OCI-LY7 (cell line): Measurements from ENCODE around the gene MAP3K3. TPM values are rescaled to one million over a fixed set of nuclear protein-coding genes. Genes with fewer than 3 reads are reported as not detected.

Experiments used
- BruUV-seq: library from RNA; stranded (reverse); fragments of 400-500 nt; replicated peaks from 2 replicates; lab custom pipeline; 2021; lab: Mats Ljungman, UMichigan
- CTCF ChIA-PET: fragments of 300-600 bp; sonication (Branson Sonifier 250); formaldehyde crosslinking; loops from one replicate; lab custom pipeline; 2022; ENCODE audit warnings: antibody characterized with exemption; ENCODE audit not compliant: unreplicated experiment; lab: Charles Lee
- POLR2A ChIA-PET: fragments of 300-600 bp; sonication (Branson Sonifier 250); formaldehyde crosslinking; loops from one replicate; lab custom pipeline; 2022; ENCODE audit warnings: antibody characterized with exemption; lab: Charles Lee
- DNase-seq: peaks from one replicate; pipeline ENCODE4 v3.0.0-alpha.2; 2015; ENCODE audit warnings: low spot score
- H2AFZ ChIP-seq: fragments of 200-600 bp; sonication (generic), shearing (Covaris generic); 2 replicates; pipeline ENCODE4 v1.6.1; 2014; ENCODE audit warnings: mild to moderate bottlenecking, antibody characterized with exemption, low read length, moderate library complexity
- H3K27ac ChIP-seq: fragments of 200-600 bp; sonication (generic); 2 replicates; pipeline ENCODE4 v1.5.1; 2014; ENCODE audit warnings: mixed run types, low read depth, mild to moderate bottlenecking, moderate library complexity, low read length, inconsistent platforms; ENCODE audit not compliant: poor library complexity, severe bottlenecking
- H3K36me3 ChIP-seq: fragments of 200-600 bp; sonication (generic); 2 replicates; pipeline ENCODE4 v1.6.1; 2014; ENCODE audit warnings: mild to moderate bottlenecking, antibody characterized with exemption, low read length, moderate library complexity, mixed read lengths; ENCODE audit not compliant: insufficient read depth
- H3K4me1 ChIP-seq: fragments of 200-600 bp; sonication (generic); 2 replicates; pipeline ENCODE4 v1.5.1; 2014; ENCODE audit warnings: mild to moderate bottlenecking, low read length; ENCODE audit not compliant: insufficient read depth, poor library complexity, severe bottlenecking
- H3K4me2 ChIP-seq: fragments of 200-600 bp; sonication (generic); 2 replicates; pipeline ENCODE4 v1.6.1; 2014; ENCODE audit warnings: mild to moderate bottlenecking, low read length
- H3K4me3 ChIP-seq: fragments of 200-600 bp; sonication (generic); 2 replicates; pipeline ENCODE4 v1.5.1; 2014; ENCODE audit warnings: mild to moderate bottlenecking, low read depth, low read length; ENCODE audit not compliant: poor library complexity, severe bottlenecking
- H3K79me2 ChIP-seq: fragments of 200-600 bp; sonication (generic); 2 replicates; pipeline ENCODE4 v1.6.1; 2016; ENCODE audit warnings: low read depth, mild to moderate bottlenecking, low read length, moderate library complexity, mixed read lengths; ENCODE audit not compliant: insufficient read depth
- H3K9me2 ChIP-seq: fragments of 200-600 bp; sonication (generic); 2 replicates; pipeline ENCODE4 v1.6.1; 2016; ENCODE audit warnings: mild to moderate bottlenecking, low read length, mixed read lengths; ENCODE audit not compliant: insufficient read depth
- H3K9me3 ChIP-seq: fragments of 200-600 bp; sonication (generic); 2 replicates; pipeline ENCODE4 v1.6.1; 2014; ENCODE audit warnings: mild to moderate bottlenecking, mixed run types, low read length, mixed read lengths
- H4K20me1 ChIP-seq: fragments of 200-600 bp; sonication (generic); 2 replicates; pipeline ENCODE4 v1.6.1; 2014; ENCODE audit warnings: mild to moderate bottlenecking, antibody characterized with exemption, low read length, moderate library complexity, mixed read lengths; ENCODE audit not compliant: insufficient read depth
- EZH2phosphoT487 ChIP-seq: fragments of 200-600 bp; sonication (generic); IDR thresholded peaks from 2 replicates; pipeline ENCODE4 v1.6.1; 2018; ENCODE audit warnings: low read depth, borderline replicate concordance, mild to moderate bottlenecking, mixed run types, antibody characterized with exemption, low read length, moderate library complexity, mixed read lengths
- intact Hi-C: fragments of 100-400 bp; cut with micrococcal nuclease; formaldehyde crosslinking; loops from one replicate; pipeline ENCODE4 v1.10.0; 2022; ENCODE audit not compliant: unreplicated experiment
- total RNA-seq, 2 experiments: library from RNA; depleted of rRNA in 1 of 2; stranded (reverse); fragments of >200 nt in 1 of 2; shearing (Covaris generic) in 1 of 2; gene quantifications; 2 replicates each; pipeline ENCODE4 v1.2.3, GENCODE V29; 2014 to 2022
- TF ChIP-seq, protein P1 (sequence below): fragments of 200-600 bp; sonication (generic); conservative IDR thresholded peaks from 2 replicates; pipeline ENCODE4 v1.5.1; 2014; ENCODE audit warnings: mild to moderate bottlenecking, antibody characterized with exemption, low read length, moderate library complexity, mixed read lengths

MAP3K3 gene
- total RNA-seq, 2 experiments from 2014 or later, result 26.0 to 29.0 TPM

DNA sequence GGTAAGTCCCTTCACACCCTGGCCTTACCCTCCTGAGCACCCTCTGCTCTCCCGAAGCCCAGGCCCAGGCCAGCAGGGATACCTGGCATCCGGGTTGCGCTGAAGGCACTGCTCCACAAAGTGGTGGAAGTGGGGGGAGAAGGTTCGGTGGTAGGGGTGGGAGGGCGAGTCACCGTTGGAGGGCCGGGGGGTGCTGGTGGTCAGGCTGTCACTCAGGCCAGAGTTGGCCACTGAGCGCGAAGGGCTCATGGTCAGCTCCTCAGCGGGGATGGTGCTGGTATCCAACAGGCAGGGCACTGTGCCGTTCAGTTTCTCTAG is 82.0 kb downstream of the MAP3K3 start:
- no peaks in the 10 kb centered on the region for H3K9me3 ChIP-seq
- peaks cover 29% of the 10 kb centered on the region for H3K79me2 ChIP-seq
- H2AFZ ChIP-seq, result no peak overlapping the region
- no peaks in the 10 kb centered on the region for H3K9me2 ChIP-seq
- H3K4me1 ChIP-seq, result peaks cover 65% of the 10 kb centered on the region
- ChIA-PET CTCF (no interaction called here), POLR2A (no interaction called here)
- H3K36me3 ChIP-seq, result peaks cover 62% of the 10 kb centered on the region
- intact Hi-C loops, result no loop called here
- no peak for DNase-seq
- BruUV-seq, result no TSS peak
- TF ChIP-seq, protein P1, sequence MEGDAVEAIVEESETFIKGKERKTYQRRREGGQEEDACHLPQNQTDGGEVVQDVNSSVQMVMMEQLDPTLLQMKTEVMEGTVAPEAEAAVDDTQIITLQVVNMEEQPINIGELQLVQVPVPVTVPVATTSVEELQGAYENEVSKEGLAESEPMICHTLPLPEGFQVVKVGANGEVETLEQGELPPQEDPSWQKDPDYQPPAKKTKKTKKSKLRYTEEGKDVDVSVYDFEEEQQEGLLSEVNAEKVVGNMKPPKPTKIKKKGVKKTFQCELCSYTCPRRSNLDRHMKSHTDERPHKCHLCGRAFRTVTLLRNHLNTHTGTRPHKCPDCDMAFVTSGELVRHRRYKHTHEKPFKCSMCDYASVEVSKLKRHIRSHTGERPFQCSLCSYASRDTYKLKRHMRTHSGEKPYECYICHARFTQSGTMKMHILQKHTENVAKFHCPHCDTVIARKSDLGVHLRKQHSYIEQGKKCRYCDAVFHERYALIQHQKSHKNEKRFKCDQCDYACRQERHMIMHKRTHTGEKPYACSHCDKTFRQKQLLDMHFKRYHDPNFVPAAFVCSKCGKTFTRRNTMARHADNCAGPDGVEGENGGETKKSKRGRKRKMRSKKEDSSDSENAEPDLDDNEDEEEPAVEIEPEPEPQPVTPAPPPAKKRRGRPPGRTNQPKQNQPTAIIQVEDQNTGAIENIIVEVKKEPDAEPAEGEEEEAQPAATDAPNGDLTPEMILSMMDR, result no peak
- H3K4me2 ChIP-seq, result peak overlapping the region; percentile 98; the same call in 1 of the 2 replicates
- no peak overlapping the region for H3K4me3 ChIP-seq
- no peak overlapping the region for H3K27ac ChIP-seq
- H4K20me1 ChIP-seq, result 0 out of 2 replicates have a peak, but pooled peaks cover 6% of the 10 kb centered on the region

DNA sequence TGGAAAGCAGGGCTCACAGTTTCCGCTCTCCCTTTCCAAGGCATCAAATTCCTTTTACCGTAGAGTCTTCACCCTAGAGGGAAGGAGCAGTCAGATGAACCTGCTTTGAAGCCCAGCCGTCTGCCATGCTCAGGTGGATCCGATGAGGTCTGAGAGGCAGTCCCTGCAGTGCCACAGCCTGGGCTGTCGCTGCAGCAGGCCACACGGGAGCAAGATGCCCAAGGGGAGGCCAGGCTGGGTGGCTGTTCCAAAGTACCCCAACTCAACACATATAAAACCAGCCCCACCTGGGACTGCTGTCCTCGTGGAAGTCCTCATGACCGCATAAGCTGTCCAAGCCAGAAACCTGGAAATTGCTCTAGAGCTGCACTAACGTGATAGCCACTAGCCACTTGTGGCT is 82.6 kb downstream of the MAP3K3 start:
- Histone ChIP-seq H3K9me3 (no peaks in the 10 kb centered on the region), H3K4me2 (peak overlapping the region; percentile 59), H3K27ac (peak overlapping the region; percentile 56), H3K4me1 (peaks cover 65% of the 10 kb centered on the region), H3K9me2 (no peaks in the 10 kb centered on the region), H3K36me3 (peaks cover 69% of the 10 kb centered on the region), H4K20me1 (0 out of 2 replicates have a peak, but pooled peaks cover 6% of the 10 kb centered on the region), H3K4me3 (no peak overlapping the region), H3K79me2 (peaks cover 29% of the 10 kb centered on the region), H2AFZ (no peak overlapping the region)
- no peak for DNase-seq
- POLR2A ChIA-PET, result no interaction called here
- BruUV-seq, result no TSS peak
- CTCF ChIA-PET, result no interaction called here
- TF ChIP-seq, protein P1, result no peak
- TF ChIP-seq EZH2phosphoT487, result no peak
- intact Hi-C loops, result no loop called here

DNA sequence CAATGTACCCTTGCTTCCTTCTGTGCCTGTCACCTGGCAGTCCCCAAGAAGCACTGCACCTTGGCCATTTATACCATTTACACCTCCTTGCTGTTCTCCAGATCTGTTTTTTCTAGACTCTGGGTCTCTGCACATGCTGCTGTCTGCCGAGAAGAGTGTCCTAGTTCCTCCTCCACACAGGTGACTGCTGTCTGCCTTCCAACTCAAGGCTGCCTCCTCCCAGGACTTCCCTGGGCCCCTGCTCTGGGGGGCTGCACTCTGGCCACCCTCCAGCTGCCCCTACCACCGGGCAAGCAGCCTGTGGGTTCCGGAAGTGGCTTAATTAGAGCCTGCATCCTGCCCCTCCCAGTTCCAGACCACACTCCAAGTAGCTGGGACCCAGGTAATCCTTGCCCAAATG is 83.4 kb downstream of the MAP3K3 start:
- TF ChIP-seq, protein P1, result no peak
- no peak for TF ChIP-seq EZH2phosphoT487
- intact Hi-C loops, result no loop called here
- Histone ChIP-seq H3K4me1 (peaks cover 60% of the 10 kb centered on the region), H3K9me2 (no peaks in the 10 kb centered on the region), H3K9me3 (no peaks in the 10 kb centered on the region), H2AFZ (no peak overlapping the region), H3K27ac (peak overlapping the region; percentile 56), H3K36me3 (peaks cover 77% of the 10 kb centered on the region), H3K4me2 (peak overlapping the region; percentile 59), H3K79me2 (peaks cover 29% of the 10 kb centered on the region), H3K4me3 (peak overlapping the region; percentile 7), H4K20me1 (0 out of 2 replicates have a peak, but pooled peaks cover 6% of the 10 kb centered on the region)
- BruUV-seq, result no TSS peak
- ChIA-PET CTCF (no interaction called here), POLR2A (interaction anchor here (0.5 to 0.9 kb wide), 2 partner anchors 61 to 1050 kb away, joined by 3 to 4 read pairs; no protein-coding TSS in a partner anchor)
- peak; percentile 28 for DNase-seq
